ENCODE measurements around the gene LRP8.
A peak's percentile ranks its signal among the peaks of the same experiment; 100 is the strongest.

LRP8 gene

DNA sequence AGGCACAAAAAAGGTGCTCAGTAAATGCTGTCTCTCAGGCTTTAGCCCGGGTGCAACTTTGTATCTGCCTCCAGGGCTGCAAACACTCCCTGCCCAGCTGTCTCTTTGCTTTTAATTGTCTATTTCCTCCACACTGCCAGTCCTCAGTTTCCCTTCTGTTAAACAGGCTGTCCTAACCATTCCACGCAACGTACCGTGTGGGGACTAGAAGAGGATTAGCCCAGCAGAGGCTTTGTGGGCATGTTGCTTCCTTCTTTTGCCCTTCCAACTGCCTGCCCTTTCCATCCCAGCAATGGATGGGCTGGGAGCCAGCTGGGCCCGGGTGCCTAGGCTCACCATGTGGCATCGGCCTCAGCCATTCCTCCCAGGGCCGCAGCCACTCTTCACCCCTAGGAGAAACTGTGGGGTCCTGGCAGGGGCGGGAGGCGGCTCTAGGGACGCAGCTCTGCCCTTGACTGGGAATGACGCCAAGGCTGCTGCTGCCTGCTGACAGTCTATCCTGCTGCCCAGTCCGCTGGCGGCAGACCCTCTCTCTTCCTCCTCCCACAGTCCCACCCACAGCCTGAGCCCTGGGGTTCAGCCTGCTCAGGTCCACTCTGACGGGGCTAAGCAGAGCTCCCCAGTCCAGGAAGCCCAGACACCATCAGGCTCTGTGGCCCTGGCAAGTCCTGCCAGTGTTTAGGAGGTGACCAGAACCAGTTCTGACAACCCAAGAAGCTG lies 40.6 kb upstream of the LRP8 start:
- peak overlapping the region; percentile 93 for H3K27ac ChIP-seq (ENCODE audit: low read length)
- H3K27me3 ChIP-seq (ENCODE audit: low read depth, low read length) = no peaks in the 10 kb centered on the region
- peaks cover 23% of the 10 kb centered on the region for H3K79me2 ChIP-seq (ENCODE audit: low read length)
- H2AFZ ChIP-seq (ENCODE audit: low read depth, low read length) = 0 out of 2 replicates have a peak overlapping the region, but pooled peaks have one; percentile 40
- peaks cover 10% of the 10 kb centered on the region for H3K36me3 ChIP-seq (replicated peaks; ENCODE audit: low read depth, low read length)
- peaks cover 47% of the 10 kb centered on the region for H3K4me1 ChIP-seq (ENCODE audit: low read length)
- no peaks in the 10 kb centered on the region for H4K20me1 ChIP-seq (ENCODE audit: insufficient read depth, low read length)
- H3K4me2 ChIP-seq (ENCODE audit: low read length) = peak overlapping the region; percentile 94
- peak overlapping the region; percentile 92 for H3K4me3 ChIP-seq (ENCODE audit: low read length)
- TF ChIP-seq, protein P1, sequence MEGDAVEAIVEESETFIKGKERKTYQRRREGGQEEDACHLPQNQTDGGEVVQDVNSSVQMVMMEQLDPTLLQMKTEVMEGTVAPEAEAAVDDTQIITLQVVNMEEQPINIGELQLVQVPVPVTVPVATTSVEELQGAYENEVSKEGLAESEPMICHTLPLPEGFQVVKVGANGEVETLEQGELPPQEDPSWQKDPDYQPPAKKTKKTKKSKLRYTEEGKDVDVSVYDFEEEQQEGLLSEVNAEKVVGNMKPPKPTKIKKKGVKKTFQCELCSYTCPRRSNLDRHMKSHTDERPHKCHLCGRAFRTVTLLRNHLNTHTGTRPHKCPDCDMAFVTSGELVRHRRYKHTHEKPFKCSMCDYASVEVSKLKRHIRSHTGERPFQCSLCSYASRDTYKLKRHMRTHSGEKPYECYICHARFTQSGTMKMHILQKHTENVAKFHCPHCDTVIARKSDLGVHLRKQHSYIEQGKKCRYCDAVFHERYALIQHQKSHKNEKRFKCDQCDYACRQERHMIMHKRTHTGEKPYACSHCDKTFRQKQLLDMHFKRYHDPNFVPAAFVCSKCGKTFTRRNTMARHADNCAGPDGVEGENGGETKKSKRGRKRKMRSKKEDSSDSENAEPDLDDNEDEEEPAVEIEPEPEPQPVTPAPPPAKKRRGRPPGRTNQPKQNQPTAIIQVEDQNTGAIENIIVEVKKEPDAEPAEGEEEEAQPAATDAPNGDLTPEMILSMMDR (IDR thresholded peaks at IDR 0.05; ENCODE audit: low read depth, low read length) = no peak
- TF ChIP-seq EZH2phosphoT487 (IDR thresholded peaks at IDR 0.05; ENCODE audit: low read depth) = no peak
- no peaks in the 10 kb centered on the region for H3K9me3 ChIP-seq (ENCODE audit: insufficient read depth, low read length)
- H3K9ac ChIP-seq (ENCODE audit: low read length) = peak overlapping the region; percentile 95; the same call in 1 of the 2 replicates

DNA sequence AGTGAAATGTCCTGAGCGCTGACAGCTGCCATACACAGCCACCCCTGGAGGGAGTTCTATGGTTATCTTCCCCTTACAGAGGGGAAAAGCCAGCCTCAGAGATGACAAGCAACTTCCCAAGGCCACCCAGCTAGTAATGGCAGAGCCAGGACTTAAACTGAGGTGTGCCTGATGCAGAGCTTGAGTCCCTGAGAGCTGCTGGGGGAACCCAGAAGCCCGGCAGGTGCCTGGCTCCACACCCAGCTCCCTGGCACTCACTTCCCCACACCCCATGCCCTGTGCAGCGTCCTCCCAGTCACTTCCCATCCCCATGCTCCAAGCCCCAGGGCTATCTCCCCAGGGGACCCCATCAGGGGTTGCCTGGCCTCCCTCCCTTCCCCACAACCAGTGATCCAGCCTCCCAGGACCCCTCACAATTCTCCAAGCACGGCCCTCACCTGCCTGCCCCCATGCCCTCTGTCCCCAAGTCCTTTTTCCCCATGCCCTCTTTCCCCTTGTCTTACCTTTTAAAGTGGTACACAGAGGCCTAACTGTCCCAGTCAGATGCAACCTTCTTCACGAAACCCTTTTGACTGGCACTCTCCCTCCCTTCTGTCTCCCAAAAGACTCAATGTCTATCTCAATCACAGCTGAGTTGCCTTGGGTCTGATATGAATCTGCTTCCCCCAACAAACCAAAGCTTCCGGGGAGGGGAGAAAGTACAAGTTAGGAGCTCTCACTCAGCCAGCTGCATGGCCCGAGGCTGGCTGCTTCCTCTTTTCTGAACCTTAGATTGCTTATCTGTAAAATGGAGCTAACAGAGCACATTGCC lies 39.8 kb upstream of the LRP8 start:
- Histone ChIP-seq H3K9me3 (ENCODE audit: insufficient read depth, low read length) (no peaks in the 10 kb centered on the region), H3K4me2 (ENCODE audit: low read length) (peak overlapping the region; percentile 94), H3K79me2 (ENCODE audit: low read length) (peaks cover 23% of the 10 kb centered on the region), H4K20me1 (ENCODE audit: insufficient read depth, low read length) (no peaks in the 10 kb centered on the region), H3K9ac (ENCODE audit: low read length) (peak overlapping the region; percentile 95), H3K27ac (ENCODE audit: low read length) (peak overlapping the region; percentile 93), H2AFZ (ENCODE audit: low read depth, low read length) (no peak overlapping the region), H3K4me3 (ENCODE audit: low read length) (peak overlapping the region; percentile 92), H3K4me1 (ENCODE audit: low read length) (peaks cover 55% of the 10 kb centered on the region), H3K27me3 (ENCODE audit: low read depth, low read length) (no peaks in the 10 kb centered on the region), H3K36me3 (replicated peaks; ENCODE audit: low read depth, low read length) (peaks cover 10% of the 10 kb centered on the region)
- TF ChIP-seq EZH2phosphoT487 (IDR thresholded peaks at IDR 0.05; ENCODE audit: low read depth) = no peak
- TF ChIP-seq, protein P1 (IDR thresholded peaks at IDR 0.05; ENCODE audit: low read depth, low read length) = no peak

DNA sequence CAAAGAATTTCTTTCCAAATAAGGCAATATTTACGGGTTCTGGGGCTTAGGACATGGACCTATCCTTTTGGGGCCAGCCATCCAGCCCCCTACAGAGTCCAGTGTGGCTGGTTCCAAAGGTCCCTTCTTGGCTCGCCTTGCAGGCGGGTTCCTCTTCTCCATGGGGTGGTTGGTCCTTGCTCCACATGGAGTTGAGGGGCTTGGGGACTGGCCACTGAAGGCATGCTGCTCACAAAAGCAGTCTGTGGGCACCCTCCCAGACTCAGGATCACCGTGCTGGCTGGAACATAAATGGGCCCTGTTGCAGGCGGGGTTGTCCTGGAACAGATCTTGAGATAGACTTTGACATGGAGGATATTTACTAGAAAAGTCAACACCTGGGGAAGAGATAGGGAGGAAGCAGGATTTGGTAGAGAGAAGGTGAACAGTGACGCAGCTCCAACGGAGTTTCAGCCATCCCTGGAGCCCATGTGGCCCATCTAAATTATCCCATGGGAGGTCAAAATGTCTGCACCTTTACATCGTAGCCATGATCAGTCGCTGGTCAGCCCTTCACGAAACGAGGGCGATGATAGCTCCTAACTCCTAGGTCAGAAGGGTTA lies 39.1 kb upstream of the LRP8 start:
- H3K27me3 ChIP-seq (ENCODE audit: low read depth, low read length) = no peaks in the 10 kb centered on the region
- peaks cover 56% of the 10 kb centered on the region for H3K4me1 ChIP-seq (ENCODE audit: low read length)
- no peaks in the 10 kb centered on the region for H3K9me3 ChIP-seq (ENCODE audit: insufficient read depth, low read length)
- TF ChIP-seq EZH2phosphoT487 (IDR thresholded peaks at IDR 0.05; ENCODE audit: low read depth) = no peak
- TF ChIP-seq, protein P1 (IDR thresholded peaks at IDR 0.05; ENCODE audit: low read depth, low read length) = no peak
- H4K20me1 ChIP-seq (ENCODE audit: insufficient read depth, low read length) = no peaks in the 10 kb centered on the region
- peak overlapping the region; percentile 94 for H3K4me2 ChIP-seq (ENCODE audit: low read length)
- peak overlapping the region; percentile 92 for H3K4me3 ChIP-seq (ENCODE audit: low read length)
- H3K36me3 ChIP-seq (replicated peaks; ENCODE audit: low read depth, low read length) = peaks cover 10% of the 10 kb centered on the region
- peaks cover 23% of the 10 kb centered on the region for H3K79me2 ChIP-seq (ENCODE audit: low read length)
- no peak overlapping the region for H2AFZ ChIP-seq (ENCODE audit: low read depth, low read length)
- H3K9ac ChIP-seq (ENCODE audit: low read length) = peak overlapping the region; percentile 95
- H3K27ac ChIP-seq (ENCODE audit: low read length) = peak overlapping the region; percentile 93
